Ishikawa (cell line): ENCODE measurements around the gene SIRT3.

Experiments
- CEBPB ChIP-seq: IDR thresholded peaks from 2 replicates; pipeline ENCODE4 v1.6.1; 2012
- CREB1 ChIP-seq: IDR thresholded peaks from 2 replicates; pipeline ENCODE4 v1.6.1; 2012; ENCODE audit warnings: low read depth
- EGR1 ChIP-seq: IDR thresholded peaks from 2 replicates; pipeline ENCODE4 v1.6.1; 2012
- EP300 ChIP-seq: IDR thresholded peaks from 2 replicates; pipeline ENCODE4 v1.6.1; 2012; ENCODE audit warnings: borderline replicate concordance
- FOXM1 ChIP-seq: IDR thresholded peaks from 2 replicates; pipeline ENCODE4 v1.6.1; 2012; ENCODE audit warnings: low read depth, borderline replicate concordance
- MAX ChIP-seq: IDR thresholded peaks from 2 replicates; pipeline ENCODE4 v1.6.1; 2012
- NFIC ChIP-seq: IDR thresholded peaks from 2 replicates; pipeline ENCODE4 v1.6.1; 2012
- RAD21 ChIP-seq: IDR thresholded peaks from 2 replicates; pipeline ENCODE4 v1.6.1; 2012; ENCODE audit warnings: low read depth
- REST ChIP-seq: IDR thresholded peaks from 2 replicates; pipeline ENCODE4 v1.6.1; 2012; ENCODE audit warnings: low read depth, mild to moderate bottlenecking
- TAF1 ChIP-seq: IDR thresholded peaks from 2 replicates; pipeline ENCODE4 v1.6.1; 2012; ENCODE audit warnings: low read depth, mild to moderate bottlenecking
- TCF12 ChIP-seq: IDR thresholded peaks from 2 replicates; pipeline ENCODE4 v1.6.1; 2012; ENCODE audit warnings: low read depth
- TEAD4 ChIP-seq: IDR thresholded peaks from 2 replicates; pipeline ENCODE4 v1.6.1; 2012
- USF1 ChIP-seq: IDR thresholded peaks from 2 replicates; pipeline ENCODE4 v1.6.1; 2012
- YY1 ChIP-seq: IDR thresholded peaks from 2 replicates; pipeline ENCODE4 v1.6.1; 2012; ENCODE audit warnings: low read depth
- ZBTB7A ChIP-seq: IDR thresholded peaks from 2 replicates; pipeline ENCODE4 v1.6.1; 2012; ENCODE audit warnings: low read depth

The SIRT3 gene

GRCh38 chr11:272931-273198, 36.7 kb upstream of the SIRT3 start:
- TF ChIP-seq EP300 (no peak), TCF12 (no peak), RAD21 (no peak), ZBTB7A (no peak), TAF1 (no peak), NFIC (no peak), CREB1 (no peak)

- TF ChIP-seq ZBTB7A: no peak
- TF ChIP-seq YY1: no peak
- no peak for TF ChIP-seq FOXM1
- no peak for TF ChIP-seq TEAD4
- no peak for TF ChIP-seq MAX
- no peak for TF ChIP-seq CEBPB
- TF ChIP-seq TCF12: no peak
- TF ChIP-seq NFIC: no peak
- no peak for TF ChIP-seq TAF1
- TF ChIP-seq EGR1: no peak
- TF ChIP-seq RAD21: no peak
- TF ChIP-seq USF1: no peak
- TF ChIP-seq EP300: no peak
- no peak for TF ChIP-seq REST
- no peak for TF ChIP-seq CREB1
Observed at GRCh38 chr11:272195-272930, 36.2 kb upstream of the SIRT3 start.

GRCh38 chr11:271319-271715, 35.2 kb upstream of the SIRT3 start:
- TF ChIP-seq FOXM1 (no peak), NFIC (no peak), EP300 (no peak), TCF12 (no peak), EGR1 (no peak), TAF1 (no peak), ZBTB7A (no peak), REST (no peak), TEAD4 (no peak), RAD21 (no peak), USF1 (no peak), YY1 (no peak), CREB1 (no peak), MAX (no peak)

GRCh38 chr11:270451-271318, 34.5 kb upstream of the SIRT3 start:
- TF ChIP-seq TAF1 (no peak), NFIC (no peak), EGR1 (no peak), YY1 (no peak), FOXM1 (no peak), CEBPB (no peak), CREB1 (no peak), REST (no peak), MAX (no peak)
